PFSK-1 (cell line): Measurements from ENCODE around the gene MBOAT2.

Source experiments
- FOXP2 ChIP-seq: optimal IDR thresholded peaks from 2 replicates; pipeline ENCODE3; 2011; ENCODE audit warnings: borderline replicate concordance, control low read depth, inconsistent platforms; ENCODE audit not compliant: insufficient read depth; ENCODE audit errors: extremely low read length, extremely low read depth
- POLR2AphosphoS5 ChIP-seq: IDR thresholded peaks from 2 replicates; pipeline ENCODE4 v1.6.1; 2012; ENCODE audit warnings: low read depth, mild to moderate bottlenecking, control low read depth, low read length, moderate library complexity
- SIN3A ChIP-seq: IDR thresholded peaks from 2 replicates; pipeline ENCODE4 v1.6.1; 2012; ENCODE audit warnings: mild to moderate bottlenecking, low read length, moderate library complexity, borderline replicate concordance; ENCODE audit not compliant: insufficient read depth
- TAF1 ChIP-seq: IDR thresholded peaks from 2 replicates; pipeline ENCODE4 v1.6.1; 2012; ENCODE audit warnings: low read length, control low read depth, borderline replicate concordance; ENCODE audit not compliant: insufficient read depth
- TF ChIP-seq, protein P1 (sequence below), 2 experiments: IDR thresholded peaks; 2 replicates each; pipeline versions ENCODE4 v1.6.1 to v1.8.0; 2011 to 2012; ENCODE audit warnings: low read depth in 2 of 2, low read length in 2 of 2, control low read depth in 1 of 2, inconsistent platforms in 1 of 2, mild to moderate bottlenecking in 1 of 2, moderate library complexity in 1 of 2; ENCODE audit not compliant: insufficient read depth in 1 of 2

MBOAT2 gene

DNA sequence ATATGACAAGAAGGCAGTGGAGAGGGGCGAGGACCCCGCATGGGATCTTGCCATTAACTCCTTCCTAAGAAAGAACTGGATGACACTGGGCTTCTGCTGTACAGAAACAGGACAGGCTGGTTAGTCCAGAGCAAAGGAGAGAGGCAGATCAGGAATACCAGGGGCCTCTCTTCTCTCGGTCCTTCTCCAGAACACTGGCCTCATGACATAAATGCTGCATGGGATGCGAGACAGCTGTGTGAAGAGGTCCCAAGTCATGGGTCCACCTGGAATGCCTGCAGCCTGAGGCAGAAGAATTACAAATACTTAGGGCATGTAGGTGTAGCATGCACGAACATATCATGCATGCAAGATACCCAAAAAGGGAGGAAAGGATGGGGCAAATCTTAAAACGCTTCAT lies 9.1 kb downstream of the MBOAT2 start:
- TF ChIP-seq, protein P1, sequence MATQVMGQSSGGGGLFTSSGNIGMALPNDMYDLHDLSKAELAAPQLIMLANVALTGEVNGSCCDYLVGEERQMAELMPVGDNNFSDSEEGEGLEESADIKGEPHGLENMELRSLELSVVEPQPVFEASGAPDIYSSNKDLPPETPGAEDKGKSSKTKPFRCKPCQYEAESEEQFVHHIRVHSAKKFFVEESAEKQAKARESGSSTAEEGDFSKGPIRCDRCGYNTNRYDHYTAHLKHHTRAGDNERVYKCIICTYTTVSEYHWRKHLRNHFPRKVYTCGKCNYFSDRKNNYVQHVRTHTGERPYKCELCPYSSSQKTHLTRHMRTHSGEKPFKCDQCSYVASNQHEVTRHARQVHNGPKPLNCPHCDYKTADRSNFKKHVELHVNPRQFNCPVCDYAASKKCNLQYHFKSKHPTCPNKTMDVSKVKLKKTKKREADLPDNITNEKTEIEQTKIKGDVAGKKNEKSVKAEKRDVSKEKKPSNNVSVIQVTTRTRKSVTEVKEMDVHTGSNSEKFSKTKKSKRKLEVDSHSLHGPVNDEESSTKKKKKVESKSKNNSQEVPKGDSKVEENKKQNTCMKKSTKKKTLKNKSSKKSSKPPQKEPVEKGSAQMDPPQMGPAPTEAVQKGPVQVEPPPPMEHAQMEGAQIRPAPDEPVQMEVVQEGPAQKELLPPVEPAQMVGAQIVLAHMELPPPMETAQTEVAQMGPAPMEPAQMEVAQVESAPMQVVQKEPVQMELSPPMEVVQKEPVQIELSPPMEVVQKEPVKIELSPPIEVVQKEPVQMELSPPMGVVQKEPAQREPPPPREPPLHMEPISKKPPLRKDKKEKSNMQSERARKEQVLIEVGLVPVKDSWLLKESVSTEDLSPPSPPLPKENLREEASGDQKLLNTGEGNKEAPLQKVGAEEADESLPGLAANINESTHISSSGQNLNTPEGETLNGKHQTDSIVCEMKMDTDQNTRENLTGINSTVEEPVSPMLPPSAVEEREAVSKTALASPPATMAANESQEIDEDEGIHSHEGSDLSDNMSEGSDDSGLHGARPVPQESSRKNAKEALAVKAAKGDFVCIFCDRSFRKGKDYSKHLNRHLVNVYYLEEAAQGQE (IDR thresholded peaks at IDR 0.05; ENCODE audit: insufficient read depth in 1 of 2, low read depth in 2 of 2, low read length in 2 of 2), result no peak
- TF ChIP-seq SIN3A (no peak), TAF1 (no peak), FOXP2 (no peak), POLR2AphosphoS5 (no peak)

DNA sequence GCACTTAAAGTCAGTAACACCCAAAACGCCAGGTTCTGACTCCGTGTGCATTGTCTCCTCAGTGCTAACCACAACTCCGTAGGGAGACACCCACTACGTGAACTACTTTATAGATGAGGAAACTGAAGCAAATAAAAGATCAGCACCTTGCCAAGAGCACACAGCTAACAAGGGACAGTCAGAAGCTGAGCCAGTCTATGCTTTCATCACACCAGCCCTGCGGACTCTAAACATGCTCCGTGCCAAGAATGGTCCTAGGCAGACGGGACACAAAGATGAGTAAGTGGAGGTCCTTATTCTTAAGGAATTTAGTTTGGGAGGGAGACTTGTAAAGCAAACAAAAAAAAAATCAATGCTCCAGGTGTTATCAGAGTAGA lies 9.6 kb downstream of the MBOAT2 start:
- TF ChIP-seq POLR2AphosphoS5 (no peak), TAF1 (no peak), FOXP2 (no peak), SIN3A (no peak)
- TF ChIP-seq, protein P1 (IDR thresholded peaks at IDR 0.05; ENCODE audit: insufficient read depth in 1 of 2, low read depth in 2 of 2, low read length in 2 of 2), result no peak

DNA sequence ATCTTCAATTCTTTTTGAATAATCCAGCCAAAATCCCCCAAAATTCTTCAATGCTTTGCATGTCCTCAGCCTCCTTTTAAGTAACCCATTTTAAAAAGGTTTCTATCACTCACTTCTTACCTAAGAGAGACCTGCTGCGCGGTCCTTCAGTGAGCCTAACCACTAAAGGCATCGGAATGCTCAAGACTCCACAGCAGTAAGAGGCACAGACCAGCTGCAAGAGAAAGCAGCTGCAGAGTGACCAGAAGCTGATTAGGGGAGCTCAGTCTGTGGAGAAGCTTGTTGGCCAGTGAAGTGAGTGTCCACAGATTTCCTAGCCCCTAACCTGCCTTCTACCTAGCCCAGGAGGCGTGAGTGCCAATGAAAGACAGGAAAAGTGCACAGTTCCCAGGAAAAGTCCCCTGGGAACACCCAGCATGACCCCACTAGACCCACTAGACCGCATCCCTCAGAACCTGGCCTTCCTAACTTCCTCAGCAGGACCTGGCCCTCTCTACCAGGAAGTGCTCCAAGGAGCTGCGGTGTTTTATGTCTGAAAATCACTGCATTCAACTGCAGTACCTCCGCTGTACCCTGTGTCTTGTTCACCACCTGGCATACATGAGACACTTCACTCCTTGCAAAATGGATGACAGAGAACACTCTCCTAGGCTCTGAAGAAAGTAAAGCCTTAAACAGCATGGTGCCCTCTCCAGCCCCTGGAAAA lies 10.1 kb downstream of the MBOAT2 start:
- TF ChIP-seq SIN3A (no peak), POLR2AphosphoS5 (no peak), FOXP2 (no peak)

DNA sequence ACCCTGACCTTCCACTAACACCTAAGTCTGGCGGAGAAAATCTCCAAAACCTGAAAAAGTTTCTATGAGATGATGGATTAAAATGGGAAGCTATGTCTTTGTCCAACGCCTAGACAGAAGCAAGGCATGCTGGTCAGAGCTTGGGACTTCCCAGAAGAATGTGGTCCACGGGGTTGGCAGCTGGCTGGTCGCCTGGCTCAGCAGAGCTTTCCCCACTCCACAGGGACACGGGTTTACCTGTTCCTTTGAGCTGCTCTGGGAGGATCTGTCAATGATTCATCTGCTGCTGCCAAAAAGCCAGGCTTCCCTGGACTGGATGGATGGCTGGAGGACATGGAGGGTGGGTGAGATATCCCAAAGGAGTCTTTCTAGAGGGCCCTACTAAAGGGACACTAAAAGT lies 10.8 kb downstream of the MBOAT2 start:
- TF ChIP-seq TAF1 (no peak), FOXP2 (no peak), POLR2AphosphoS5 (no peak), SIN3A (no peak)
- TF ChIP-seq, protein P1 (IDR thresholded peaks at IDR 0.05; ENCODE audit: insufficient read depth in 1 of 2, low read depth in 2 of 2, low read length in 2 of 2), result no peak

DNA sequence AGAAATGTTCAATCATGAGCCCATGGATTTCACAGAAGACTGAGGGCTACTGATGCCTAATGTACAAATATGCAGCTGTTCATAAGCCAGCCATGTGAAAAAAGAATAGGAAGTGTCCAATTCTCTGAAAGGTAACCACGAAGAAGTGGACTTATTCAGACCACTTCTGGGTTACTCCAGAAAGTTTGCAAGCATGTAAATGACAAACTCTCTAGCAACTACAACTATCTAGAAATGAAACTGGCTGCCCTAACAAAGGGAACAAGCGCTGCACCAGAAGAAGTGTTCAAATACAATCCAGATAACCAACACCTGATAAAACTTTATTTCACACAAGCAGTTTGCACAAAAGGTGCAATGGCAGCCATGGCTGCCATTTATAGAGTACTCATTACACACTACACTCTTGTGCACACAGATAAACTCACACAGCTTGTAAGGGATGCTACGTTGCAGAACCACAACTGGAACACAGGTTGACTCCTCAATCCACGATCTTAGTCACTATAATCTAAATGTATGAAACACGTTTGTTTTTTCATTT lies 13.9 kb downstream of the MBOAT2 start:
- TF ChIP-seq FOXP2, result no peak
- TF ChIP-seq POLR2AphosphoS5, result no peak
- no peak for TF ChIP-seq TAF1
- TF ChIP-seq, protein P1 (IDR thresholded peaks at IDR 0.05; ENCODE audit: insufficient read depth in 1 of 2, low read depth in 2 of 2, low read length in 2 of 2), result no peak
- no peak for TF ChIP-seq SIN3A
